ENCODE data around the gene THEM4.

DNA sequence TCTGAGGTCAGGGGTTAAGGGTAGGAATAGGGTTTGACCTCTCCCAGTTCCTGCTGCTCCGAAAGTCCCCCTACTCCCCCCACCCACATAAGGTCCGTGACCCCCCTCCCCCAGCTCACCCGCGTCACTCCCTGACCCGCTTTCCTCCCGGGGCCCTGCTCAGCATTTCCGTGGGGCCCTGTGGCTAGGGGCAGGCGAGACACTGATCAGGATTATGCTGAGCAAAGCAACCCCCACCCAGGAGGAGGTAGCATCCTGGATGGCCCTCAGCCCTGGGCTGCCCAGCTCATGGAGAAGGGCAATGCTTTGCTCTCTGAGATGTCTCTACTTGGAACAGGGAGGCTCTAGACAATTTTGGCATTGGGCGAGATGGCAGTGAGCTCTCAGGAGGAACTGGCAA is 81.5 kb downstream of the THEM4 start:
- TF ChIP-seq EZH2 (IDR thresholded peaks at IDR 0.05; ENCODE audit: low read depth): no peak
- TF ChIP-seq, protein P1, sequence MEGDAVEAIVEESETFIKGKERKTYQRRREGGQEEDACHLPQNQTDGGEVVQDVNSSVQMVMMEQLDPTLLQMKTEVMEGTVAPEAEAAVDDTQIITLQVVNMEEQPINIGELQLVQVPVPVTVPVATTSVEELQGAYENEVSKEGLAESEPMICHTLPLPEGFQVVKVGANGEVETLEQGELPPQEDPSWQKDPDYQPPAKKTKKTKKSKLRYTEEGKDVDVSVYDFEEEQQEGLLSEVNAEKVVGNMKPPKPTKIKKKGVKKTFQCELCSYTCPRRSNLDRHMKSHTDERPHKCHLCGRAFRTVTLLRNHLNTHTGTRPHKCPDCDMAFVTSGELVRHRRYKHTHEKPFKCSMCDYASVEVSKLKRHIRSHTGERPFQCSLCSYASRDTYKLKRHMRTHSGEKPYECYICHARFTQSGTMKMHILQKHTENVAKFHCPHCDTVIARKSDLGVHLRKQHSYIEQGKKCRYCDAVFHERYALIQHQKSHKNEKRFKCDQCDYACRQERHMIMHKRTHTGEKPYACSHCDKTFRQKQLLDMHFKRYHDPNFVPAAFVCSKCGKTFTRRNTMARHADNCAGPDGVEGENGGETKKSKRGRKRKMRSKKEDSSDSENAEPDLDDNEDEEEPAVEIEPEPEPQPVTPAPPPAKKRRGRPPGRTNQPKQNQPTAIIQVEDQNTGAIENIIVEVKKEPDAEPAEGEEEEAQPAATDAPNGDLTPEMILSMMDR (conservative IDR thresholded peaks at IDR 0.05): no peak
